HG03460 (cell line): ENCODE measurements around the gene TFE3.

ENCODE experiments used
- ATAC-seq: cut with Tn5 transposase; IDR thresholded peaks from one replicate; pipeline ENCODE4 v1.9.1; 2021; ENCODE audit not compliant: unreplicated experiment

The TFE3 gene

DNA sequence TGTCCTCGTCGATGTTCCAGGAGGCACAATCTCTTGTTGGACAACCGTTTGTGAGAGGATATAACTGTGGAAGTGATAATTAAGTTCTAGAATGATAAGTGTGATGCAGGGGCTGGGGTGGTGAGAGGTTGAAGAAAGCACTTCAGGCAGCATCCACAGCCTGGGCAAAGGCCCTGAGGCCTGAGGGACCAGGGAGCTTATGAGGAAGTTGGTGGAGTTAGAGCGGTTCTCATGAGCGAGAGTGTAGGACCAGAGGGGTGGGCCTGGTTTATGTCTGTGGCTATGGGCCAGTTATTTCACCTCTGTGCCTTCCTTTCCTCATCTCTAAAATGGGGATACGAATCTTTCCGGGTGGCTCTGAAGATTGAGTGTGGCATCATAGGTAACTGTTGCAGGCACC, 18.3 kb upstream of the TFE3 start:
- ATAC-seq: no peak

DNA sequence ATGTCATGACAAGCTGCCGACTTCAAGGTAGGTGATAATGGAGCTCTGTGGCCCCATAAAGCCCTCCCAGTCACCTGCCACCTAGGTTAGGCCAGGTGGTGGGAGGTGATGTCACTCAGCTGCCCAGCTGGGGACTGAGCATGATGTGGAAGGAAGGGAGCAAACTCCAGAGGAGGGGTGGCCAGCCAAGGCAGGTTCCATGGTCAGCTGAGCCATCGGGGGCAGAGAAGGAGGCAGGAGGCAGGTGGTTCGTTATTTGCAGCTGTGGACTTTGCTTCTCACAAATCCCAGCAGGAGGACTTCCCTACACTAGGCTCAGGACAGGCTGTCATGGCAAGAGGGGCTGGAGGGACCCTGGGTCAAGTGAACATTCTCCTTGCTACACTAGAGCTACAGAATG, 17.8 kb upstream of the TFE3 start:
- ATAC-seq: no peak

DNA sequence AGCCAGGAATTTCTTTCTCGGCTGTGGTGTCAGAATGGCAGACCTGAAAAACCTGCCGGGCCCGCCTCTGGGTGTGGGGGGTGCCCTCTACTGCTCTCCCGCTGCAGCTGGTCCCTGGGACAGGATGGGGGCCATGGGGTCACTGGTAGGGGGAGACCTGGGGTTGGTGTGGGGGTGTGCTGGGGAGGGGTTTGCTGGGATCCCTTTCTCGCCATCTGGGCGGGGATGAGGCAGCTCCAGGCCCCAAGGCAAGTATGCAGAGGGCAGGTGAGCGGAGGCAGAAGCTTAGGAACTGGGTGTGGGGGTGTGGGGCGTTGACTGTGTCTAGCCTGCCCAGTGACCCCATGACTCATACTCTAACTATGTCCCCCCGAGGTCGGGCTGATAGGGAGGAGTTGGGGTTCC, 16.5 kb upstream of the TFE3 start:
- no peak for ATAC-seq

DNA sequence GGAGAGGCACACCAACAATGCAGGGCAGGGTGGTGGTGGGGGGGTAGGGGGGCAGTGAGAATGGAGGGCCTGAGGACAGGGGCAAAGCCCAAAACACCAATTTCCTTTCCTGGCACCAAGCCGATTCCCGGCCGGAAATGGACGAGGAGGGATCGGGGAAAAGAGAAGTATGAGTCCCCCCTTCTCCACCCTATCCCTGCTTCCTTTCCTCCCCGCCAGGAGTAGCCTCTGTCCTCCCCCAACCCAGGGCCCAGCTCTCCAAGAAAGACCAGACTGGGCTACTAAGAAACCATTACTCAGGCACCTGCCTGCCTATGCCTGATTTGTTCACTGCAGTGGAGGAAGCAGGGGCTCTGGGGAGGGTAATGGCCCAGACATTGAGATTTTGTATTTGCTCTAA, 16.0 kb upstream of the TFE3 start:
- ATAC-seq: no peak

DNA sequence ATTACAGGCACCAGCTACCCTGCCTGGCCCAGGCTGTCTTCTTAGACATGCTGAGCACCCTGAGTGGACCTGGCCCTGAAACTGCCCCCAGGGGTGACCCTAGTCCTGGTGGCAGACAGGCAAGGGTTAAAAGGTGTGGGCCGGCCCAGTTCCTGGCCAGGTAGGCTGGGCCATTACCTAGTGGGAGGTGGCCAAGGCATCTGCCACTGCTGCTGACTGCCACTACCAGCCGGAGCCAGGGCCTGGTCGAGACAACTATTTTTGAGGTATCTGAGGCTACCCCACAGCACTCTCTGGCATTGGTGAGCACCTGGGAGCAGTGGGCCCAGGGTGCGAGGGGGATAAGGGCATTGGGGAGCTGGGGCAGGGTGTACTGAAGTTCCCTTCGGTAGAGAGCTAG, 15.6 kb upstream of the TFE3 start, which contains the start of gene CCDC120:
CCDC120 (plus strand) TSS at position 206 of the 400 bp plus-strand sequence. CDS start 3,043 bp downstream, outside the sequence.
- ATAC-seq: no peak

DNA sequence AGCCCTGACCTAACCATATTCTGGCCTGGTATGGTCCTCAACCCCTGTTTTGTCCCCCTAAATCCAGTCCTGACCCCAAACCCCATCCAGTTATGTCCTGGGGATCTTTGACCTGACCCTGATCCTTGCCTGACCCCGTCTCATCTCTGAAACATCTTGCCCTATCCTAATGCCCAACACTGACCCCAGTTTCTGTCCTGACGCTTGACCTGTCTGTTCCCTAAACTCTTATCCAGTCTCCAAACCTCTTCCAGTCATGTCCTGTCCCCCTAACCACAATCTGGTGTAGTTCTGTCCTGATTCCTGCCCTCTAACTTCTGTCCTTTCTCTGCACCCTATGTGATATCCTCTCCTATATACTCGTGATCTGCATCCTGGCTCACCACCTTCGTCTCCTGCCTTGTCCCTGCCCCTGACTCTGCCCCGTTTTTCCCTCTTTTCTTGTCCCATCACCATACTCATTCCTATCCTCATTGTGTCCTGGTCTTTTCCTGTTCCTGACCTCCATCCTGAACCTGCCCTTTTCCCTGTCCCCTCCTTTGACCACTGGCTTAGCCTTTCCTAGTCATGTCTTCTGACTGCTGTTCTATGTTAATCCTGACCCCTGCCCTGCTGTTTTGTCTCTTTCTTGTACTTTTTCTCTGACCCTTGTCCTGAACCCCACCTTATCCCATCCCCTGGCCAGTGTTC, 11.1 kb upstream of the TFE3 start:
- ATAC-seq: no peak

DNA sequence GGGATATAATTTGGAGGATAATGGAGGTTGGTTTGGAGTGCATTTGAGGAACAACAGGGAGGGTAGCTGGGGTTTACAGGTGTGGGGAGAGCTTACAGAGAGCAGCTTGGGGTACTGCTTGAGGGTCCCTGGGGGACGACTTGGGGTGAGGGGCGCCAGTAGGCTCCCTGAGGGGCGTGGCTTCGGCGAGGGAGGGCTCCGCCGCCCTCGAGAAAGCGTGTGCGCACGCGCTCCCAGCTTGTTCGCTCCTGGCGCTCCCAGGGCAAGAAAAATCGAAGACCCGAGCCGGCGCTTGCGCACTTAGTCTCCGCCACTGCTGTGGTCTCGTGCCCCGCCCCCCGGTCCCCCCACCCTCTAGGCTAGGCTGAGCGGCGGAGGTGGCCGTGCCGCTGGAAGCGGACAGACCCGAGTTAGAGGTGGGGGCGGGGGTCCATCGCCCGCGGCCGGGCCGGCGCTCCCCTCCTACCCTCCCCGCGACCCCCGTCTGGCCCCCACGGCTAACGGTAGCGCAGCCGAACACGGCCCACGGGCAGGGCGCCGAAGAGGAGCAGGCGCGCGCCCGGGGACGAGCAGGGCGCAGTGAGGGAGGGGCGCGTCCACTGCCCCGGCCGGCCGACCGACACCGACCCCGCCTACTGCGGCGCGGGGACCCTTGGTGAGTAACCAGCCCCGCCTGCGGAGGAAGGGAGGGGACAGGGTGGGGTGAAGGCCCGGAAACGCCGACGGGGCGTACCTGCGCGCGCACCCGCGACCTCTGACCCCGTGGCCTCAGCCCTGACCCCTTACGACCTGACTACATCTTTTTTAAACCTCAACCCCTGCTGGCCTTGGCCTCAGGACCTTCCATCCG, 10.3 kb upstream of the TFE3 start:
- peak; percentile 59 for ATAC-seq

DNA sequence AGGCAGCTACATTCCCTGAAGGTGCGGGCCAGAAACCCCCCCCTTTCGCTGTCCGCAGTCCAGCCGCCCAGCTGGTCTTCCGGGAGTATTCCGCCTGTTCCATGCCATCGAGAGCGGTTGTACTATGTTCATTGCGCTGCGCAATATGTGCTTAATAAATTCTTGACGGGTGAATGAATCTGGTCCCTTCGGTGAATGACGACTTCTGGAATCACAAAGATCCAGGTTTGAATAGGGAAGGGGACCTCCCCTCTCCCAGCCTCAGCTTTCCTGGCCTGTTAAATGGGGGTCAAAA, 777 bp upstream of the TFE3 start:
- no peak for ATAC-seq

DNA sequence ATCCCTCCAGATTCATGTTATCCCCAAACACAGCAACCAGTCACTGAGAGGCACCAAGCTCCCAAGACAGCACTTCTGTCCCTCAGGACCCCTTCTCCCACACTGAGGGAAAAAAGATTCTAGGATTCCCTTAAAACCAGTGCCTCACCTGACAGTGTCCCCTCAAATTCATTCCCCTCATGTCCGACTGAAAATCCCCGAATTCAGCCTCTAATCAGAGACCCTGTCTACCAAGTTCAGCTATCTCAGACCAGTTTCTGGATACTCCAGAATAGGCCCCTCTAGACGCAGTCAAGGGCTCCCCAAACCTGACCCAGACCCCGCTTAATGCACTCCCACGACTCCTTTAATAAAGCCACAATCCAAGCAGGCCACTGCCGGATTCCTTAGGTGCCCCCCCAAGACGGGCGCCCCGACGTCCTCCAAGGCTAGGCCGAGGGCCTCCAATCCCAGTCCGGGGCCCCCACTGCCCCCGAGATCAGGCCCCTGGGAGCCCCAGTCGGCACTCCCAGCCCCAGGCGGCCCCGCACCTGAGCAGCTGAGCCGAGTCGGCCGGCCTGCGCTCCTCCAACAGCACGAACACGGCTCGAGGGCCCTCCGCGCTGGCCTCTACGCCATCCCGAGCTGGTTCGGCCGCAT, 457 bp downstream of the TFE3 start:
- ATAC-seq: no peak

DNA sequence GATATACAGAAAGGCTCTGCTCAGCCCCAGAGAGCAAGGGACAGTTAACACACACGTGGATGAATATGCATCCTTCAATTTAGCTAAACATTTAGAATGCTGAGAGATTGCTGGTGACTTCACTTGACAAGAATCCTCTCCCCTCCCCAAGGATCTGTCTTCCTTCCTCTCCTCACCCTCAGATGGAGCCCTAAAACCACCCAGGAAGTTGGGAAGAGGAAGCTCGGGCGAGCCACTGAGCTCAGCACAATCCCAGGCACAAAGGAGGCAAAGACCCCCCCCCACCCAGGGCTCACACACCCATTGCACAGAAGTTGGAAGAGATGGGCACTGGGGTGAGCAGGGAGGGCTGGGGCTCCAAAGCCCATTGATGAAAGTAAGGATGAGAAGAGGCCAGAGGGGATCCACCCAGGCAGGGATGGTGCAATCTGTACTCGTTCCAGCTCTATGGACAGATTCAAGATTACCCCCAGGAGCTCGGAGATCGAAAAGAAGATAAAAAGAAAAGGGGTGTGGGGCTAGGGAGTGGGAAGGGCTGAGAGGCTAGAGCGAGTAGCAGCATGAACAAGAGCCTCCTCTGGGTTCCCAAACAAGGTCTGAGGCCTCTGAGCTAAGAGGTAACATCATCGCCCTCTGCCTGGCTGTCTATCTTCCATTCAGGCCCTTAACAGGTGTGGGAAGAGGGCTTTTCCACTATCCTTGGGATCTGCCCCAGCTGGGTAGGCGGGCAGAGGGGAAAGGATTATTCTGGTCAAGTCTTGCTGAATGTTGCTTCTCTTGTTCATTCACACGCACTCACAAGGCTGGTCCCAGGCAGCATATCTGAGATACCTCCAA, 1.2 kb downstream of the TFE3 start:
- no peak for ATAC-seq

DNA sequence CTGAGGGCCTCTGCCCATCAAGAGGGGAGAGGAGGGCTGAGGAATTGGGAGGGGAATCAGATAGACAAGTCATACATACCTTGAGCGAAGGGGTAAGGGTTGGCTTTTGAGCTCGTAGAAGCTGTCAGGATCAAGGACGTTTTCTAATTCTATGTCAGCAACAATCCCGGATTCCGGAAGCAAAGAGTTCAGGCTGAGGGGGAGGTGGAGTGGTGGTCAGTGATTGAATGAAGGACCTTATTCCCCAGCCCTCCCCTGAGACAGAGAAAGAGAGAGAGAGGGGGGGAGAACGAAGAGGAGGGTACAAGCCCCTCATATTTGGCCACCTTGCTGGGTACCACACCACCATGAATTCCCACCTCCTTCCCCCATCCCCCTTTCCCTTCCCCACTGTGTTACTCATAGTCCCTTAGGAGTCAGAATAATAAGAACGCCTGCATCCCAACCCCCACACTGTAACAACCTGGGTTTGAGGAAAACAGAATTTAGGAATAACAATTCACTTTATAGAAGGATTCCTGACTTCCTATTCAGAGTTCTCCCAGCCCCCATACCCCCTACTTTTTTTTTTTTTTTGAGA, 2.7 kb downstream of the TFE3 start:
- no peak for ATAC-seq

DNA sequence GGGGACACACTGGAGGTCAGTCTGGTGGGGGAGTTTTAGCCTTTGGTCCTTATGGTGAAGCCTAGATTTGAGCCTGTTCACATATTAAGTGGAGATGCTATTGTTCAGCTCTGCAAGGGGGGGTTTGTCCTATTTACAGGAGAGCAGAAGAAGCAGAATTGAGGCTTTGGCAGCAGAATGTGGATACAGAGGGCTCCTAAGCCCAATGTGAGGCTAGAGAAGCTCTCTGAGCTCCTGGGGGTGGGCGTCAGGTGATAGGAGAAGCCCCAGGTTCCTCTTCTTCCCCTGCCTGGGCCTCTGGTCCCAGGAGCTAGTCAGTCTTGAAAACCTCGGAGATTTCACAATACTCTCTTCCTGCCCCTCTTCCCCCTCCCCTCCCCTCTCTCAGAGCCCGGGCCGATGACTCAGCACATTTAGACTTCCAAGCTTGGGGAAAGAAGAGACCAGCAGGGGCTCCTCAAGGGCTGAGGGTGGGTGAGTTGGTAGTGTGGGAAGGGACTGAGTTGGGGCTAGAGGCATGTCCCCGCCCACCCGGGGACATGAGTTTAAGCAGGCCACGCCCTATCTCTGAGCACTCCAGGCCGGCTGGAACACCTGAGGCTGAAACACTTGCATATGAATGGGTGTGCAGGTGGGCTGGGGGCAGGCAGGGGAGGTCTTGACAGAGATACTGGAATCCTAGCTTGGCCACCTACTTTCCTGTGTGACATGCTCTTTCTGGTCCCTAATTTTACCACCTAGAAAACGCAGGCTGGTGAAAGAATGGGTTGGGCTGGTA, 3.4 kb downstream of the TFE3 start:
- no peak for ATAC-seq

DNA sequence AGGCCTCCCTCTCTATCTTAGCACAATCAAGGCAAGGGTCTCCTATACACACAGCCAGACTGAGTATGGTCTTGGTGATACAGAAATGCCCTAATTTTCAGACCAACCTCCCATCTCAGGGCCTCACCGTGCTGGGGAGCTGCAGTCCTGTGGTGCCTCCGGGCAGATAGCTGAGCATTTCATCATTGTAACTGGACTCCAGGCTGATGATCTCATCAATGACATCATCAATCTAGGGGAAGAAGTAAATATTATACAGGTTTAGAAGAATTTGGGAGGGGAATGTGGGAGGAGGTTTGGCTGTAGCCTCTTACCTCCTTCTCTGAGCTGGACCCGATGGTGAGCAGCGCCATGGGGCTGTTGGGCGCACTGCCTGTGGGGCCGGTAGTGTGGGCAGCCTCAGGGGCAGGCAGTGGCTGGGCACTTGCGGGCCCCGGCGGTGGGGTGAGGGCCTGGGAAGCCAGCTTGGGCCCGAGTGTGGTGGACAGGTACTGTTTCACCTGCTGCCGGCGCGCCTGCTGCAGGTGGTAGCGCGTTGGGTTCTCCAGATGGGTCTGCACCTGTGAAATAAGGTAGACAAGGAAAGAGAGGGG, 5.2 kb downstream of the TFE3 start:
- no peak for ATAC-seq

DNA sequence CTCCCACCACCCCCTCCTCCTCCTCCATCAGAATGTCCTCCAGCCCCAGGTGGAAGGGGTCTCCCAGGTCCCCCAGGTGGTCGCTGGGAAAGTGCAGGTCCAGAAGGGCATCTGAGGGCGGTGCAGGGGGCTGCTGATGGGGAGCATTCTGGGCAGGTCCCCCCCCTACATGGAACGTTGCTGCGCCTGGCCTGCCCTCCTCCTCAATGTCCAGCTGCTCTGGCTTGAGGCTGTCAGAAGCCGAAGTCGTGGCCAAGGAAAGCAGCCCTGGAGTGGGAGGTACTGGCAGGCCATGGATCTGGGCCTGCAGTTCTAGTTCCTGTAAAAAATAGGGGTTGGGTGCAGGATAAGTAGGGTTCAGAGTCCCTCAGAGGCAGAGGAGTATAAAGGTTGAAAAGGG, 12.9 kb downstream of the TFE3 start:
- ATAC-seq: no peak

DNA sequence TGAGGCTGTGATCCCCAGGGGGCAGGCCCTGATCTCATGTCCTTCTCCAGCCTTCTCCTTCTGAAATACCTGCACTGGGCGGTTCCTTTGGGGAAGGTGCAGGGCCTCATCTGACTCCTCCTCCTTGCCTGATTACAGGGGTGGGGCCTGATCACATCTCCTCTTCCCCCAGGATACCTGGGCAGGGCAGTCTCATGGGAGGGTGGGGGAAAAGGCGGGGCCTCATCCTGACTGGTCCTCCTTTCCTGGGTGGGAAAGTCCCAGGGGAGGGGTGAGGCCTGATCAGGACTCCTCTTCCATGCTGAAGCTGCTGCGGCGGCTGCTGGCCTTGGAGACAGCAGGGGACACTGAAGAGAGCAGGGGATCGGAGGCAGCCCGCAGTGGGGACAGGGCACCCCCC, 13.3 kb downstream of the TFE3 start:
- no peak for ATAC-seq

DNA sequence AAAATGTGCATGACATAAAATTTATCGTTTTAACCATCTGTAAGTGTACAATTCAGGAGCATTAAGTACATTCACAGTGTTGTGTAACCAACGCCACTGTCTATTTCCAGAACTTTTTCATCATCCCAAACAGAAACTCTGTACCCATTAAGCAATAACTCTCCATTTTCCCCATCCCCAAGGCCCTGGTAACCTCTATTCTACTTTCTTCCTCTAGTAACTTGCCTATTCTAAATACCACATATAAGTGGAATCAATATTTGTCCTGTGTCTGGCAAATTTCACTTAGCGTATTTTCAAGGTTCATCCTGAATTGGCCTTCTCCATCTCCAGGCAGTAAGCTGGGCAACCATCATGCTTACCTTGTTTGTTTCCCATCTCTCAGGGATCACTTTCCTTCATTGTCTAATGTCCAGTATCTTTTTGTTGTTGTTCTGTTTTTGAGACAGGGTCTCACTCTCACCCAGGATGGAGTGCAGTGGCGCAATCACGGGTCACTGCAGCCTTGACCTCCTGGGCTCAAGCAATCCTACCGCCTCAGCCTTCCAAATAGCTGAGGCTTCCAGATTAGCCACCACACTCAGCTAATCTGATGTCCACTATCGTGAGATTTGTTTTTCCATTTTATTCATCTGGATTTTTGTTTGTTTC, 23.4 kb downstream of the TFE3 start:
- ATAC-seq: no peak

DNA sequence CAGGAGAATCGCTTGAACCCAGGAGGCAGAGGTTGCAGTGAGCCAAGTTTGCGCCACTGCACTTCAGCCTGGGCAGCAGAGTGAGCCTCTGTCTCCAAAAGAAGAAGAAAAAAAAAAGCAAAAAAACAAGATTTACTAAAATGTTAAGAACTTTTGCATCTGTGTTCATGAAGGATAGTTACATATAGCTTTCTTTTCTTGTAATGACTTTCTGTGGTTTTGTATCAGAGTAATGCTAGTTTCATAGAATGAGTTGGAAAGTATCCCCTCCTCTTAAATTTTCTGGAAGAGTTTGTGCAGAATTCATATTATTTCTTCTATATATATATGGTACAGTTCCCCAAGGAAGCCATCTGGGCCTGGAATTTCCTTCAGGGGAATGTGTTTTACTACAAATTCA, 24.1 kb downstream of the TFE3 start:
- ATAC-seq: no peak

DNA sequence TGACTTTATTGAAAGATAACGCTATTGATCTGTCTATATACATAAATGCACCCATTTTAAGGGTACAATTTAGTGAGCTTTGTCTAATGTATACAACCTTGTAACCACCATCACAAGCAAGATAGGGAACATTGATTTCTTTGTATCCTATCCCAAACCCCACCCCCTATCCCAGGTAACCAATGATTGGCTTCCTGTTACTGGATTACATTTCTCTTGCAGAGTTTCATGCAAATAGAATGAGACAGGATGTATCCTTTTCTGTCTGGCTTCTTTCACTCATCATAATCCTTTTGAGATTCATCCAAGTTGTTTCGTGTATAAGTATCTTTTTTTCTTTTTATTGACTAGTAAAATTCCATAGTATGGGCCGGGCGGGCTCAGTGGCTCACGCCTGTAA, 39.5 kb downstream of the TFE3 start:
- ATAC-seq: no peak
